Osteoblast (primary cell): ENCODE results near the gene ABI3BP. TPM values are rescaled to one million over a fixed set of nuclear protein-coding genes. Genes with fewer than 3 reads are reported as not detected.

Source experiments
- DNase-seq: peaks from one replicate; pipeline ENCODE4 v3.0.0; 2011; ENCODE audit warnings: low spot score, mixed read lengths; ENCODE audit not compliant: insufficient read length; ENCODE audit errors: missing footprints
- H2AFZ ChIP-seq: 2 replicates; pipeline ENCODE4 v1.6.0; 2011; ENCODE audit warnings: mild to moderate bottlenecking, low read length
- H3K27ac ChIP-seq: 2 replicates; pipeline ENCODE4 v1.5.1; 2011; ENCODE audit warnings: mild to moderate bottlenecking, low read depth, low read length, moderate library complexity
- H3K27me3 ChIP-seq: 2 replicates; pipeline ENCODE4 v1.6.0; 2012; ENCODE audit warnings: mild to moderate bottlenecking, control low read depth, inconsistent platforms, low read length, moderate library complexity; ENCODE audit not compliant: insufficient read depth
- H3K36me3 ChIP-seq: 2 replicates; pipeline ENCODE4 v1.5.1; 2011; ENCODE audit warnings: mild to moderate bottlenecking, low read length, control low read depth, moderate library complexity; ENCODE audit not compliant: insufficient read depth
- H3K4me1 ChIP-seq: 2 replicates; pipeline ENCODE4 v1.5.1; 2011; ENCODE audit warnings: mild to moderate bottlenecking, low read length, control low read depth, moderate library complexity; ENCODE audit not compliant: insufficient read depth
- H3K4me2 ChIP-seq: 2 replicates; pipeline ENCODE4 v1.6.0; 2011; ENCODE audit warnings: mild to moderate bottlenecking, low read length; ENCODE audit not compliant: insufficient read depth
- H3K4me3 ChIP-seq: fragments of 200-600 bp; sonication (generic); 3 replicates; pipeline ENCODE4 v1.5.1; 2012; ENCODE audit warnings: mild to moderate bottlenecking, low read length, inconsistent platforms; ENCODE audit not compliant: insufficient read depth
- H3K79me2 ChIP-seq: 2 replicates; pipeline ENCODE4 v1.6.0; 2012; ENCODE audit warnings: mild to moderate bottlenecking, low read length, control low read depth, inconsistent platforms; ENCODE audit not compliant: insufficient read depth
- H3K9me3 ChIP-seq: 2 replicates; pipeline ENCODE4 v1.5.1; 2011; ENCODE audit warnings: low read depth, low read length, control low read depth
- H4K20me1 ChIP-seq: 2 replicates; pipeline ENCODE4 v1.6.0; 2012; ENCODE audit warnings: mild to moderate bottlenecking, low read length, control low read depth; ENCODE audit not compliant: insufficient read depth
- CTCF ChIP-seq: IDR thresholded peaks from 2 replicates; pipeline ENCODE4 v1.5.1; 2011; ENCODE audit warnings: mild to moderate bottlenecking, low read depth, low read length, moderate library complexity; ENCODE audit errors: extremely low read depth
- total RNA-seq: library from RNA; depleted of rRNA; stranded (reverse); fragments of >200 nt; gene quantifications from 2 replicates; pipeline ENCODE4 v1.2.3, GENCODE V29; 2012

Gene ABI3BP
- total RNA-seq, 1 donor: 130 TPM

- Histone ChIP-seq H4K20me1 (no peaks in the 10 kb centered on the region), H3K4me2 (no peak overlapping the region), H3K36me3 (no peaks in the 10 kb centered on the region), H3K27me3 (no peaks in the 10 kb centered on the region), H3K79me2 (peaks cover 87% of the 10 kb centered on the region), H2AFZ (no peak overlapping the region), H3K27ac (no peak overlapping the region), H3K9me3 (no peaks in the 10 kb centered on the region), H3K4me3 (no peak overlapping the region), H3K4me1 (peaks cover 5% of the 10 kb centered on the region)
- no peak for DNase-seq
- TF ChIP-seq CTCF: no peak
Measured at GRCh38 chr3:100966807-100967206, 26.4 kb downstream of the ABI3BP start.

GRCh38 chr3:100966049-100966491 is 27.2 kb downstream of the ABI3BP start:
- Histone ChIP-seq H3K27me3 (no peaks in the 10 kb centered on the region), H2AFZ (no peak overlapping the region), H3K4me3 (no peak overlapping the region), H3K27ac (no peak overlapping the region), H3K36me3 (no peaks in the 10 kb centered on the region), H3K4me1 (peaks cover 5% of the 10 kb centered on the region), H3K4me2 (no peak overlapping the region), H4K20me1 (no peaks in the 10 kb centered on the region), H3K79me2 (peaks cover 87% of the 10 kb centered on the region), H3K9me3 (no peaks in the 10 kb centered on the region)
- DNase-seq: no peak
- no peak for TF ChIP-seq CTCF

GRCh38 chr3:100963041-100963440 is 30.2 kb downstream of the ABI3BP start:
- H3K79me2 ChIP-seq: peaks cover 90% of the 10 kb centered on the region

More at GRCh38 chr3:100963041-100963440, 30.2 kb downstream of the ABI3BP start:
- Histone ChIP-seq H3K36me3 (peaks cover 5% of the 10 kb centered on the region), H3K4me3 (no peak overlapping the region), H3K4me1 (peaks cover 6% of the 10 kb centered on the region), H3K27me3 (no peaks in the 10 kb centered on the region), H2AFZ (no peak overlapping the region), H3K27ac (peak overlapping the region; percentile 38), H3K9me3 (peaks cover 5% of the 10 kb centered on the region), H3K4me2 (no peak overlapping the region), H4K20me1 (no peaks in the 10 kb centered on the region)
- TF ChIP-seq CTCF: no peak
- DNase-seq: no peak
